GM18511 (cell line): ENCODE measurements around the gene CTNS.

ENCODE experiments used
- ATAC-seq: cut with Tn5 transposase; IDR thresholded peaks from one replicate; pipeline ENCODE4 v1.9.1; 2021; ENCODE audit warnings: mild to moderate bottlenecking, moderate library complexity; ENCODE audit not compliant: unreplicated experiment

Gene CTNS

GRCh38 chr17:3622977-3623594, 13.5 kb upstream of the CTNS start:
- ATAC-seq: no peak

- ATAC-seq: no peak
Observed at GRCh38 chr17:3626831-3627768, 9.5 kb upstream of the CTNS start.

- no peak for ATAC-seq
Observed at GRCh38 chr17:3627769-3628167, 8.8 kb upstream of the CTNS start.

- ATAC-seq: no peak
Observed at GRCh38 chr17:3630781-3631180, 5.8 kb upstream of the CTNS start.

- ATAC-seq: no peak
Observed at GRCh38 chr17:3632287-3632686, 4.3 kb upstream of the CTNS start.

- ATAC-seq: no peak
Observed at GRCh38 chr17:3635474-3636153, 946 bp upstream of the CTNS start.

GRCh38 chr17:3636908-3637373, 381 bp downstream of the CTNS start:
- no peak for ATAC-seq

GRCh38 chr17:3639981-3640596, 3.5 kb downstream of the CTNS start:
- ATAC-seq: no peak

GRCh38 chr17:3641014-3641413, 4.5 kb downstream of the CTNS start:
- no peak for ATAC-seq

GRCh38 chr17:3641717-3642486, 5.3 kb downstream of the CTNS start:
- no peak for ATAC-seq

GRCh38 chr17:3643889-3644349, 7.4 kb downstream of the CTNS start:
- ATAC-seq: no peak

- no peak for ATAC-seq
Observed at GRCh38 chr17:3645310-3645709, 8.8 kb downstream of the CTNS start.

GRCh38 chr17:3647251-3647650, 10.7 kb downstream of the CTNS start:
- no peak for ATAC-seq

GRCh38 chr17:3647769-3648555, 11.4 kb downstream of the CTNS start:
- ATAC-seq: no peak

- ATAC-seq: no peak
Observed at GRCh38 chr17:3655766-3656165, 19.2 kb downstream of the CTNS start.

GRCh38 chr17:3656353-3656752, 19.8 kb downstream of the CTNS start:
- no peak for ATAC-seq

GRCh38 chr17:3656755-3657587, 20.4 kb downstream of the CTNS start:
- no peak for ATAC-seq

GRCh38 chr17:3657588-3657869, 21.0 kb downstream of the CTNS start:
- no peak for ATAC-seq
